Measurements from ENCODE around the gene GRIN2A. TPM values are rescaled to one million over a fixed set of nuclear protein-coding genes. Genes with fewer than 3 reads are reported as not detected.

GRIN2A gene
- total and polyA plus RNA-seq, 2 of the 13 experiments (the other 11 are each of a cell fraction or from before 2014, with no cell fraction given), result not detected

- intact Hi-C loops (cut with micrococcal nuclease; ENCODE audit: unreplicated experiment), result no loop called here
- WGBS (ENCODE audit: low lambda C conversion rate), result 0% methylated on average over 1 of the region's 1 CpG
- ChIA-PET POLR2A (no interaction called here), CTCF (ENCODE audit: low intra/inter-chr PET ratio, low total read pairs) (no interaction called here)
- BruUV-seq (replicated peaks), result no TSS peak
- Histone ChIP-seq H3K4me1 (ENCODE audit: insufficient read depth, low read length) (no peaks in the 10 kb centered on the region), H3K4me3 (replicated peaks in 1 of 3; ENCODE audit: insufficient read depth in 1 of 3, low read depth in 2 of 3, low read length in 3 of 3) (no peak overlapping the region), H3K9ac (ENCODE audit: insufficient read depth, low read depth, low read length) (no peak overlapping the region), H3K27me3 (ENCODE audit: control insufficient read depth in 1 of 2, insufficient read depth in 2 of 2, low read length in 2 of 2) (peaks cover 0 to 7% of the 10 kb centered on the region in 2 experiments; a peak in 3 of 5 replicates), H3K9me3 (ENCODE audit: low read length) (no peaks in the 10 kb centered on the region), H3K79me2 (ENCODE audit: insufficient read depth, low read length) (no peaks in the 10 kb centered on the region), H2AFZ (ENCODE audit: low read length) (no peak overlapping the region), H4K20me1 (ENCODE audit: insufficient read depth, low read length) (no peaks in the 10 kb centered on the region), H3K4me2 (ENCODE audit: low read depth, low read length) (no peak overlapping the region), H3K27ac (ENCODE audit: extremely low read length, insufficient read depth, low read length) (no peak overlapping the region), H3K36me3 (replicated peaks in 1 of 2; ENCODE audit: control insufficient read depth in 1 of 2, insufficient read depth in 2 of 2, low read length in 2 of 2) (no peaks in the 10 kb centered on the region)
- DNase-seq (ENCODE audit: low spot score), result no peak
- in situ Hi-C loops (cut with HindIII; ENCODE audit: extremely low pct_ligation_motif_present, low pct_unique_long_range_greater_than_20kb), result no loop called here
- no peak for FAIRE-seq
- ATAC-seq, result no peak
- TF ChIP-seq SNAPC4 (CRISPR knock-in tag; IDR thresholded peaks at IDR 0.05), result no peak
- no peak for TF ChIP-seq MEF2D (CRISPR knock-in tag; IDR thresholded peaks at IDR 0.05)
- no peak for TF ChIP-seq ZBTB4 (CRISPR knock-in tag; IDR thresholded peaks at IDR 0.05; ENCODE audit: borderline replicate concordance)
- TF ChIP-seq ZNF761 (CRISPR knock-in tag; conservative IDR thresholded peaks at IDR 0.05), result no peak
- no peak for TF ChIP-seq U2AF1 (optimal IDR thresholded peaks at IDR 0.05; ENCODE audit: low read depth, low read length)
- TF ChIP-seq ZNF431 (CRISPR knock-in tag; IDR thresholded peaks at IDR 0.05; ENCODE audit: borderline replicate concordance, low read depth), result no peak
- TF ChIP-seq KLF9 (CRISPR knock-in tag; IDR thresholded peaks at IDR 0.05; ENCODE audit: low read depth), result no peak
- no peak for TF ChIP-seq DZIP1 (CRISPR knock-in tag; IDR thresholded peaks at IDR 0.05)
- TF ChIP-seq ERF (CRISPR knock-in tag; IDR thresholded peaks at IDR 0.05), result no peak
- no peak for TF ChIP-seq ZBTB49 (CRISPR knock-in tag; IDR thresholded peaks at IDR 0.05; ENCODE audit: borderline replicate concordance)
These were observed 211.4 kb downstream of the GRIN2A start for GRCh38 chr16:9970796-9971195.

All from HepG2 (cell line).